Muscle layer of duodenum (tissue), 2 donors: Measurements from ENCODE around the gene PRC1.
A peak's percentile ranks its signal among the peaks of the same experiment; 100 is the strongest.

Source experiments
- H3K27ac ChIP-seq: one replicate; pipeline ENCODE4 v1.7.0; 2013; ENCODE audit warnings: mild to moderate bottlenecking, low read length
- H3K27me3 ChIP-seq: one replicate; pipeline ENCODE4 v1.7.0; 2013; ENCODE audit warnings: low read depth, mild to moderate bottlenecking, control low read depth, low read length
- H3K36me3 ChIP-seq, 2 donors: one replicate each; pipeline ENCODE4 v1.7.0; 2013; ENCODE audit warnings: low read length in 2 of 2, control low read depth in 1 of 2, mild to moderate bottlenecking in 1 of 2; ENCODE audit not compliant: insufficient read depth in 2 of 2, control insufficient read depth in 1 of 2
- H3K4me1 ChIP-seq, 2 donors: one replicate each; pipeline ENCODE4 v1.7.0; 2013; ENCODE audit warnings: low read length in 2 of 2, mild to moderate bottlenecking in 2 of 2, control low read depth in 1 of 2, moderate library complexity in 1 of 2; ENCODE audit not compliant: insufficient read depth in 2 of 2, control insufficient read depth in 1 of 2
- H3K4me3 ChIP-seq, 2 donors: one replicate each; pipeline ENCODE4 v1.7.0; 2013; ENCODE audit warnings: low read length in 2 of 2, low read depth in 1 of 2, mild to moderate bottlenecking in 1 of 2
- H3K9me3 ChIP-seq, 2 donors: one replicate each; pipeline ENCODE4 v1.7.0; 2013; ENCODE audit warnings: low read length in 2 of 2, control low read depth in 1 of 2, mild to moderate bottlenecking in 1 of 2; ENCODE audit not compliant: control insufficient read depth in 1 of 2
- donor health status: healthy.

The PRC1 gene

GRCh38 chr15:90962021-90962420 lies 32.3 kb downstream of the PRC1 start:
- H3K36me3 ChIP-seq: peaks cover 23 to 35% of the 10 kb centered on the region in 2 donors

DNA sequence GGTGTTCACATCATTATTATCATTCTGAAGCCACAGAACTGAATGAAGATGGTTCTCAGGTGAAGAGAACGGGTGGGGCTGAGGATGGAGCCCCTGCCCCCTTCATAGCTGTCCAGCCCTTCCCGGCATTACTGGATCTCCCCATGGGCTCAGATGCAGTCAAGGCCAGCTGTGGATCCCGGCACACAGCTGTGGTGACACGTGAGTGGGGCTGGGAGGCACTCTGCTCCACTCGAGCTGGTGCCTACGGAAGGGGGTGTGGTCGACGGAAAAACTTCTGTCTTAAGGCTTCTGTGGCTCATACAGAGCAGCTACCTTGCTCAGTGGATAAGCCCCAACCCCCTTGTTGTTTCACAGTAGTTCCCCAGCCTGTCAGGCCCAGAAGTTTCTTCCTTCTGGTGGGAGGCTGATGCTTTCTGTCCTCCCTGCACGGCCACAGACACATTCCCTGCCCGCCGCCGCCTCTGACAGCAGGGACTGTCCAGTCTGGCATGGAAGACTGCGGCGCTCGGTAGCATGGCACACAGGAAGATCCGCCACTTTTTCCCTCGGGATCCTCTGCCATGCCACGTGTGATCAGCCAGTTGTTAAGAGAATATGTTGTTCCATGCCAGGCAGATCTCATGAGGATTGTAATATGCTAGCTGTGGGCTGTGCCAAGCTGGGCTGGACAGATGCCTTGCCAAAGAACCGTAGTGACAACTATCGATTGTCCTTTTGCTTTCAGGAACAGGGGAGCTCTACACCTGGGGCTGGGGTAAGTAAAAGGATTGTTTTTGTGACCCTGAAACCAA lies 33.8 kb downstream of the PRC1 start:
- no peaks in the 10 kb centered on the region for H3K27me3 ChIP-seq
- H3K36me3 ChIP-seq: peaks cover 18 to 25% of the 10 kb centered on the region in 2 donors
- H3K27ac ChIP-seq: no peak overlapping the region
- no peaks in the 10 kb centered on the region for H3K9me3 ChIP-seq
- H3K4me1 ChIP-seq: peaks cover 5 to 21% of the 10 kb centered on the region in 2 donors
- H3K4me3 ChIP-seq: no peak overlapping the region

More at GRCh38 chr15:90962021-90962420, 32.3 kb downstream of the PRC1 start:
- H3K27me3 ChIP-seq: no peaks in the 10 kb centered on the region
- no peaks in the 10 kb centered on the region for H3K9me3 ChIP-seq
- H3K4me3 ChIP-seq: no peak overlapping the region
- H3K4me1 ChIP-seq: peaks cover 0 to 10% of the 10 kb centered on the region in 2 donors
- no peak overlapping the region for H3K27ac ChIP-seq

- H3K4me3 ChIP-seq: no peak overlapping the region
- H3K27ac ChIP-seq: no peak overlapping the region
- no peaks in the 10 kb centered on the region for H3K9me3 ChIP-seq
- no peaks in the 10 kb centered on the region for H3K27me3 ChIP-seq
- peaks cover 7 to 26% of the 10 kb centered on the region in 2 donors for H3K4me1 ChIP-seq
- H3K36me3 ChIP-seq: peaks cover 18 to 25% of the 10 kb centered on the region in 2 donors
Observed at GRCh38 chr15:90959894-90960293, 34.4 kb downstream of the PRC1 start.

- H3K36me3 ChIP-seq: peaks cover 18 to 25% of the 10 kb centered on the region in 2 donors
- H3K9me3 ChIP-seq: no peaks in the 10 kb centered on the region
- peaks cover 7 to 26% of the 10 kb centered on the region in 2 donors for H3K4me1 ChIP-seq
- no peaks in the 10 kb centered on the region for H3K27me3 ChIP-seq
- no peak overlapping the region for H3K27ac ChIP-seq
- no peak overlapping the region for H3K4me3 ChIP-seq
Observed at GRCh38 chr15:90959028-90959595, 35.2 kb downstream of the PRC1 start.

DNA sequence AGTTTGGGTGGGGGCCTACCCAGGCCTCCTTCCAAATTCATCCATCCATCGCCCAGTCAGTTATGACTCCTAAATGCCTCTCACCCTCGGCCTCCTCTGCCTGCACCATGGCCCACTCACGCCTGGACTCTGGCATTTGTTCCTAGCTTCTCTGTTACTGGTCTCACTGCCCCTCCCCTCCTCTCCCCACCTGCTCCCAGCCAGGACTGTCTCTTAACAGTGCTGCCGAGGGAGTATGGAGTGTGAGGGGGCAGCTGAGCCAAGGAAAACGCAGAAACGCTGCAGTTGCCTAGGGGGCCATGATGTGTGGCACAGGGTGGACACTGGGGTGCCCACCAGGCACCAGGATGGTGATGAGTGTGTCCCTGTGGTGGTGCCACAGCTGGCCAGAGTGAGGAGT lies 36.5 kb downstream of the PRC1 start:
- H3K4me1 ChIP-seq: peaks cover 7 to 26% of the 10 kb centered on the region in 2 donors
- peaks cover 24 to 31% of the 10 kb centered on the region in 2 donors for H3K36me3 ChIP-seq
- H3K9me3 ChIP-seq: no peaks in the 10 kb centered on the region
- H3K27ac ChIP-seq: no peak overlapping the region
- H3K4me3 ChIP-seq: peak overlapping the region; percentile 1 to 84
- no peaks in the 10 kb centered on the region for H3K27me3 ChIP-seq

DNA sequence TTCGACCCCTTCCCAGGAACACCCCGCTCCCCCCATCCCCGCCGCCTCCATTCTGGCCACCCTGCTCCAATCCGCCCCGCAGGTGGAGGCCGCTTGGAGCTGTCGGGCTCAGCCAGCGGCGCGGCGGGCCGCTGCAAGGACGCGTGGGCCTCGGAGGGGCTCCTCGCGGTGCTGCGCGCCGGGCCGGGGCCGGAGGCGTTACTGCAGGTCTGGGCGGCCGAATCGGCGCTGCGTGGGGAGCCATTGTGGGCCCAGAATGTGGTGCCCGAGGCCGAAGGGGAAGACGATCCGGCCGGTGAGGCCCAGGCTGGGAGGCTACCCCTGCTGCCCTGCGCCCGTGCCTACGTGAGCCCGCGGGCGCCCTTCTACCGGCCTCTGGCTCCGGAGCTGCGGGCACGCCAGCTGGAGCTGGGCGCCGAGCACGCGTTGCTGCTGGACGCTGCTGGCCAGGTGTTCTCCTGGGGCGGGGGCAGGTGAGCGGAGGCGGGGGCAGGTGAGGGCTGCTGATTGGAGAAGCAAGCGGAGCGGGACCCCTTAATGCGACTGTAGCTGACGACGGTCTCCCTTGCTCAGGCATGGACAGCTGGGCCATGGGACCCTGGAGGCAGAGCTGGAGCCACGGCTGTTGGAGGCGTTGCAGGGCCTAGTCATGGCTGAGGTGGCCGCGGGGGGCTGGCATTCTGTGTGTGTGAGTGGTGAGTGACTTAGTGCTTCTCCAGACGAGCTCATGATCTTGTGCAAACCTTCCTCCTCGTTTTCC lies 37.1 kb downstream of the PRC1 start:
- Histone ChIP-seq H3K4me3 (peak overlapping the region; percentile 1 to 84), H3K27ac (no peak overlapping the region), H3K27me3 (no peaks in the 10 kb centered on the region), H3K36me3 (peaks cover 26 to 35% of the 10 kb centered on the region in 2 donors), H3K4me1 (peaks cover 7 to 26% of the 10 kb centered on the region in 2 donors), H3K9me3 (no peaks in the 10 kb centered on the region)

GRCh38 chr15:90956274-90957030 lies 37.9 kb downstream of the PRC1 start:
- Histone ChIP-seq H3K4me1 (peaks cover 7 to 26% of the 10 kb centered on the region in 2 donors), H3K36me3 (peaks cover 20 to 35% of the 10 kb centered on the region in 2 donors), H3K9me3 (no peaks in the 10 kb centered on the region), H3K4me3 (peak overlapping the region in 1 of 2 donors; percentile 84), H3K27ac (no peak overlapping the region), H3K27me3 (no peaks in the 10 kb centered on the region)

DNA sequence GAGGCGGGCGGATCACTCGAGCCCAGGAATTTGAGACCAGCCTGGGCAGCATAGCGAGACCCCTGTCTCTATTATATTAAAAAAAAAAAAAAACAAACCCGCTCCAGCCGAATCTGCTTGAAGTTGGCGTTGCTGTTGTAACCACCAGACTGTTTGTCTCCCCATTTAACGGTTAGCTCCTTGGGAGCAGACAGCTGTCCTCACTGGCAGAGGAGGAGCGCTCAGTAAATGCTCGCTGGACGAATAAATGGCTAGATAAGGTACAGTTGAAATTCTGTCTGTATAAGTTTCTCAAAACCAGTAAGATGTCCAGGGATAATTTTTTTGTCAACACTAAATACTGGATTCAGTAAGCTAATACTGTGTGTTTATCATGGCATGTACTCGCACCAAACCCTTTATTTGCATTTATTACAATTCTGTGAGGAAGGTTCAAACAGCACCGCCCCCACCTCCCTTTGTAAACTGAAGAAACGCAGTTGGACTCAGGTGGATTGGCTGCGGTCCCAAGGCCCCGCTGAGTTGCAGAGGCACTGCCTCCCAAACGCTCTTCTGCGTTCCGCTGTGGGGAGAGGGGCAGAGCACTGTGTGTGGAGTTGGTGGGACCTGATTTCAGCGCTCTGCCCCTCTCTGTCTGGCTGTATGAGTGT lies 38.6 kb downstream of the PRC1 start:
- Histone ChIP-seq H3K27ac (no peak overlapping the region), H3K4me3 (peak overlapping the region in 1 of 2 donors; percentile 88), H3K4me1 (peaks cover 7 to 26% of the 10 kb centered on the region in 2 donors), H3K36me3 (peaks cover 22 to 35% of the 10 kb centered on the region in 2 donors), H3K9me3 (no peaks in the 10 kb centered on the region), H3K27me3 (no peaks in the 10 kb centered on the region)

DNA sequence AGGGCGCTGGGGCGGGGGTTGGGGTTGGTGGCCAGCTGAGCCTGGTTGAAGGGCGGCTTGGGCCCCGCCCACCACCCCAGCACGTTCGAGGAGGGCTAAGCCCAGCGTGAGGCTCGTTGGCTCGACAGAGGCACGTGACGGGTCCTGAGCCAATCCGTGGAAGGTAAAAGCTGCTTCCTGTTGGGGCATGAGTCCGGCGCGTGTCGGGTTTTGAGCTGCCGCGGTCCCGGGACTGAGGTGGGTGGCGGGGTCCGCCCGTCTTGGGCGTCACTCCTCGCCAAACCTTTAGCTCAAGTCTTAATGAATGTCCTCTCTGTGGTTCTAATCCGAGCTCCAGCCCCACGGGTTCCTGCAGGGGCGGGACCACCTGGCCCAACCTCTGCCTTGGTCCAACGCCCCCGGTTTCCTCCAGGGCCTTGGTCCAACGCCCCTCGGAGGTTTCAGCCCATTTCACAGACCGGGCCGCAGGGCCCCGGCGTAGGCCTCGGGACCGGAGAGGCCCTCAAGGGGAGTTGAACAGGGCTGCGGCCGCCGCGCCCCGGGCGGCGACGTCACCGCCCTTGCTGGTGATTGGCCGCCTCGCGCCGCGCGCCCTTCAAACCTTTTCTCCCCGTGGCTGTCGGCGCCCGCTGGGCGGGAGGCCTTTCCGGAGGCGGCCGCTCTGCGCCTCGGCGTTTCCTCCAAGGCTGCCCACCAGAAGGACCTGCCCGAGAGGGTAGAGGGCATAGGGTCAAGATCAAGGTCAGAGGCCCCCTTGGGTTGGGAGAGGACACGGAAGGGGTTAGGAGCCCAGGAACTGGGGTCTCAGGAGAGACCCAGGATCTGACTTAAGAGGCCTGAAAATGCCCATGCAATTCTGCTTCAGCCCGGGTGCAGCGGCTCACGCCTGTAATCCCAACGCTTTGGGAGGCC lies 39.4 kb downstream of the PRC1 start, which contains the start of gene RCCD1:
Gene RCCD1, plus strand, starts transcription at position 173 of the 912 bp plus-strand sequence. CDS start 1,851 bp downstream, outside the sequence.
- H3K27me3 ChIP-seq: no peaks in the 10 kb centered on the region
- H3K9me3 ChIP-seq: no peaks in the 10 kb centered on the region
- H3K4me3 ChIP-seq: peak within 1 kb of the TSS; percentile 81 to 88
- H3K4me1 ChIP-seq: peaks cover 7 to 26% of the 10 kb centered on the region in 2 donors
- peak within 1 kb of the TSS; percentile 94 for H3K27ac ChIP-seq
- H3K36me3 ChIP-seq: peaks cover 27 to 40% of the 10 kb centered on the region in 2 donors
